ENCODE measurements around the gene PSMC6. TPM values are rescaled to one million over a fixed set of nuclear protein-coding genes. Genes with fewer than 3 reads are reported as not detected.

Gene PSMC6
- total RNA-seq, 1 experiment from 2014 or later = 52.1 TPM

Other genes starting within 250 kb of the PSMC6 start
- gene TXNDC16, start 154.7 kb upstream of the PSMC6 start, total RNA-seq (2014; rRNA removed; shearing (Covaris generic)) = 1.0 and 1.2 TPM in 2 replicates
- 0.48 and 0.65 TPM in 2 replicates for gene GPR137C, start 154.4 kb upstream of the PSMC6 start, total RNA-seq (2014; rRNA removed; shearing (Covaris generic))
- gene ERO1A, start 11.6 kb upstream of the PSMC6 start, total RNA-seq (2014; rRNA removed; shearing (Covaris generic)) = 58.8 and 62.2 TPM in 2 replicates
- gene STYX, start 23.0 kb downstream of the PSMC6 start, total RNA-seq (2014; rRNA removed; shearing (Covaris generic)) = 2.8 and 3.1 TPM in 2 replicates
- 17.8 and 23.7 TPM in 2 replicates for gene GNPNAT1, start 84.4 kb downstream of the PSMC6 start, total RNA-seq (2014; rRNA removed; shearing (Covaris generic))
- gene FERMT2, start 243.8 kb downstream of the PSMC6 start, total RNA-seq (2014; rRNA removed; shearing (Covaris generic)) = not detected in 2 replicates